Trophoblast cell (in vitro differentiated cells and primary cell): Measurements from ENCODE around the gene OR13A1.
"Not testable (repeated sequence)": the region's sequence is repeated elsewhere in the genome, so short reads cannot be mapped to it uniquely, and the experiment has no call there.

ENCODE experiments used
- DNase-seq, 2 donors: peaks; one replicate each; pipeline ENCODE4 v3.0.0-alpha.2; 2016
- H2AFZ ChIP-seq: 2 replicates; pipeline ENCODE4 v1.6.1; 2013; ENCODE audit warnings: low read length, moderate library complexity, mild to moderate bottlenecking; ENCODE audit not compliant: insufficient read depth, poor library complexity
- H2AK5ac ChIP-seq: 2 replicates; pipeline ENCODE4 v1.6.1; 2013; ENCODE audit warnings: mild to moderate bottlenecking, low read length
- H2BK120ac ChIP-seq: 2 replicates; pipeline ENCODE4 v1.6.1; 2013; ENCODE audit warnings: low read length, mild to moderate bottlenecking, moderate library complexity; ENCODE audit not compliant: insufficient read depth, poor library complexity
- H2BK12ac ChIP-seq: 2 replicates; pipeline ENCODE4 v1.6.1; 2013; ENCODE audit warnings: mild to moderate bottlenecking, low read length, moderate library complexity
- H2BK5ac ChIP-seq: 2 replicates; pipeline ENCODE4 v1.6.1; 2013; ENCODE audit warnings: low read length, low read depth, moderate library complexity, mild to moderate bottlenecking; ENCODE audit not compliant: poor library complexity
- H3K14ac ChIP-seq: 2 replicates; pipeline ENCODE4 v1.6.1; 2013; ENCODE audit warnings: mild to moderate bottlenecking, low read length
- H3K18ac ChIP-seq: 2 replicates; pipeline ENCODE4 v1.6.1; 2013; ENCODE audit warnings: mild to moderate bottlenecking, low read length
- H3K23ac ChIP-seq: 2 replicates; pipeline ENCODE4 v1.6.1; 2013; ENCODE audit warnings: low read length
- H3K27ac ChIP-seq: 2 replicates; pipeline ENCODE4 v1.5.1; 2013; ENCODE audit warnings: low read depth, mild to moderate bottlenecking, inconsistent platforms, low read length, moderate library complexity
- H3K27me3 ChIP-seq: 2 replicates; pipeline ENCODE4 v1.6.1; 2013; ENCODE audit warnings: inconsistent platforms, mild to moderate bottlenecking, low read length, moderate library complexity; ENCODE audit not compliant: insufficient read depth
- H3K36me3 ChIP-seq, 2 experiments: 1 replicate in 1 of 2; 2 replicates in 1 of 2; pipeline ENCODE4 v1.6.1; 2013; ENCODE audit warnings: low read length in 2 of 2, mild to moderate bottlenecking in 2 of 2, moderate library complexity in 1 of 2; ENCODE audit not compliant: insufficient read depth in 2 of 2, control insufficient read depth in 1 of 2
- H3K4ac ChIP-seq: 2 replicates; pipeline ENCODE4 v1.6.1; 2013; ENCODE audit warnings: low read depth, mild to moderate bottlenecking, low read length, moderate library complexity
- H3K4me1 ChIP-seq, 2 experiments: 1 replicate in 1 of 2; 2 replicates in 1 of 2; pipeline ENCODE4 v1.6.1; 2013; ENCODE audit warnings: low read length in 2 of 2, mild to moderate bottlenecking in 2 of 2, moderate library complexity in 1 of 2; ENCODE audit not compliant: insufficient read depth in 2 of 2, control insufficient read depth in 1 of 2
- H3K4me2 ChIP-seq: 2 replicates; pipeline ENCODE4 v1.6.1; 2013; ENCODE audit warnings: inconsistent platforms, mild to moderate bottlenecking, low read length, moderate library complexity
- H3K4me3 ChIP-seq: 2 replicates; pipeline ENCODE4 v1.5.1; 2013; ENCODE audit warnings: mild to moderate bottlenecking, low read depth, low read length, inconsistent platforms
- H3K79me1 ChIP-seq: one replicate; pipeline ENCODE4 v1.6.1; 2013; ENCODE audit warnings: low read length
- H3K79me2 ChIP-seq: 2 replicates; pipeline ENCODE4 v1.6.1; 2013; ENCODE audit warnings: low read length, mild to moderate bottlenecking; ENCODE audit not compliant: control insufficient read depth, insufficient read depth, poor library complexity
- H3K9ac ChIP-seq: 2 replicates; pipeline ENCODE4 v1.6.1; 2013; ENCODE audit warnings: mild to moderate bottlenecking, low read length
- H3K9me3 ChIP-seq: 2 replicates; pipeline ENCODE4 v1.6.1; 2013; ENCODE audit warnings: low read depth, mild to moderate bottlenecking, control low read depth, inconsistent platforms, low read length; ENCODE audit not compliant: insufficient read depth
- H4K12ac ChIP-seq: 2 replicates; pipeline ENCODE4 v1.6.1; 2013; ENCODE audit warnings: low read depth, mild to moderate bottlenecking, low read length, moderate library complexity
- H4K8ac ChIP-seq: 2 replicates; pipeline ENCODE4 v1.6.1; 2013; ENCODE audit warnings: low read depth, mild to moderate bottlenecking, low read length, moderate library complexity
- H4K91ac ChIP-seq: one replicate; pipeline ENCODE4 v1.6.1; 2013; ENCODE audit warnings: low read depth, mild to moderate bottlenecking, low read length, moderate library complexity
- WGBS: extraction: QIAGEN DNeasy Blood & Tissue Kit; methylation state at CpG from one replicate; pipeline ENCODE4 v1.1.7; 2013; ENCODE audit warnings: missing lambda C conversion rate; ENCODE audit not compliant: insufficient read length, insufficient coverage; ENCODE audit errors: extremely low coverage; 5-methylcytosine and 5-hydroxymethylcytosine counted together

OR13A1 gene

DNA sequence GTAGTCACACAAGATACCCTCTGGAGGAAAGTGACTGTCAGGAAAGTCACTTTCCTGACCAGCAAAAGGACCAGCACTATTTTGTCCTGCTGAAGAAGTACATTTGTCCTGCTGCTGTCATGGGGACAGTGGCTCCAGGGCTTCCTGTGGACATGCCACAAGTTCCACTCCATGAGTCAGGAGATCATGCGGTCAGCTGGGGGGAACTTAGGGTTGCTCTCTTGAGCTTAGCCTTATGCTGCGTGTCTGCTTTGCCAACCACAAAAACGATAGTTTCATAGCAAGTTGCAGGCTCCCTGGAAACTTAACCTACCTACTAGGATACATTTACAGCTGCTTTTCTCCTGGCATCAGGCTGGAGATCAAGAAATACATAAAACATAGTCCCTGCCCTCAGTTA, 38.9 kb upstream of the OR13A1 start:
- H3K4me3 ChIP-seq = no peak overlapping the region
- peak; percentile 80 to 86 for DNase-seq
- no peak overlapping the region for H3K4ac ChIP-seq
- no peak overlapping the region for H2BK120ac ChIP-seq
- no peak overlapping the region for H4K91ac ChIP-seq
- H2BK12ac ChIP-seq = no peak overlapping the region
- no peak overlapping the region for H2BK5ac ChIP-seq
- H4K12ac ChIP-seq = no peak overlapping the region
- WGBS = no CpG with 5 or more reads among the region's 3 CpGs
- no peak overlapping the region for H2AFZ ChIP-seq
- no peak overlapping the region for H3K23ac ChIP-seq
- no peaks in the 10 kb centered on the region for H3K4me1 ChIP-seq
- no peak overlapping the region for H3K9ac ChIP-seq
- no peaks in the 10 kb centered on the region for H3K79me1 ChIP-seq
- no peak overlapping the region for H4K8ac ChIP-seq
- no peak overlapping the region for H3K18ac ChIP-seq
- no peaks in the 10 kb centered on the region for H3K36me3 ChIP-seq
- no peak overlapping the region for H3K14ac ChIP-seq
- no peaks in the 10 kb centered on the region for H3K79me2 ChIP-seq
- no peak overlapping the region for H3K4me2 ChIP-seq
- H3K9me3 ChIP-seq = no peaks in the 10 kb centered on the region
- no peak overlapping the region for H2AK5ac ChIP-seq
- H3K27ac ChIP-seq = no peak overlapping the region
- H3K27me3 ChIP-seq = no peaks in the 10 kb centered on the region

DNA sequence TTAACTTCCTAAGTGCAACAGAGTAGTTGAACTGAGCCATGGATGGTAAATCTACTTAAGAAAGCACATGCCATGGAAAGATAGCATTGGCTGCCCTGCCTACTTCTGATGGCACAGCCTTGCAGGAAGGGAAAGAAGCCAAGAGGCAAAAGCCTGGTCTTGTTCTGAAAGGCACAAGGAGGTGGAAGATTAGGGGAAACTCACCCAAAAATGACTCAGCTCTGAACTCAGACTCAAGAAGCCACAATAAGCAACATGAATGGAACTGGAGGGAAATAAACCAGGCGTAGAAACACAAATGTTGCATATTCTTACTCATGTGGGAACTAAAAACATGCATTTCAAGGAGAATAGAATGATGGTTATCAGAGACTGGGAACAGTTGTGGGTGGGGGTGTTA, 37.8 kb upstream of the OR13A1 start:
- Histone ChIP-seq H3K79me2 (no peaks in the 10 kb centered on the region), H3K27me3 (no peaks in the 10 kb centered on the region), H2AK5ac (no peak overlapping the region), H3K14ac (no peak overlapping the region), H3K4me1 (no peaks in the 10 kb centered on the region), H4K12ac (no peak overlapping the region), H2AFZ (no peak overlapping the region), H3K9ac (no peak overlapping the region), H3K9me3 (peaks cover 3% of the 10 kb centered on the region), H3K4me2 (no peak overlapping the region), H3K23ac (no peak overlapping the region), H4K8ac (no peak overlapping the region), H3K18ac (no peak overlapping the region), H4K91ac (no peak overlapping the region), H2BK12ac (no peak overlapping the region), H3K4ac (no peak overlapping the region), H2BK120ac (no peak overlapping the region), H3K79me1 (no peaks in the 10 kb centered on the region), H2BK5ac (no peak overlapping the region), H3K4me3 (no peak overlapping the region), H3K36me3 (no peaks in the 10 kb centered on the region), H3K27ac (no peak overlapping the region)
- DNase-seq = no peak
- WGBS = no CpG with 5 or more reads among the region's 1 CpG

DNA sequence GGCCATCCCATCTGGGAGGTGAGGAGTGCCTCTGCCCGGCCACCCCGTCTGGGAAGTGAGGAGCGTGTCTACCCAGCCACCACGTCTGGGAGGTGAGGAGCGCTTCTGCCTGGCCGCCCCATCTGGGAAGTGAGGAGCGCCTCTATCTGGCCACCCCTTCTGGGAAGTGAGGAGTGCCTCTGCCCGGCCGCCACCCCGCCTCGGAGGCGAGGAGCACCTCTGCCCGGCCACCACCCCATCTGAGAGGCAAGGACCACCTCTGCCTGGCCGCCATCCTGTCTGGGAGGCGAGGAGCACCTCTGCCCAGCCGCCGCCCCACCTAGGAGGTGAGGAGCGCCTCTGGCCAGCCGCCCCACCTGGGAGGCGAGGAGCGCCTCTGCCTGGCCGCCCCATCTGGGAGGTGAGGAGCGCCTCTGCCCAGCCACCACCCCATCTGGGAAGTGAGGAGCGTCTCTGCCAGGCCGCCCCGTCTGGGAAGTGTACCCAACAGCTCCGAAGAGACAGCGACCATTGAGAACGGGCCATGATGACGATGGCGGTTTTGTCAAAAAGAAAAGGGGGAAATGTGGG, 32.9 kb upstream of the OR13A1 start:
- H3K9me3 ChIP-seq = peaks cover 23% of the 10 kb centered on the region
- H3K27ac ChIP-seq, H3K9ac ChIP-seq, H4K8ac ChIP-seq, H3K4me1 ChIP-seq, H3K4ac ChIP-seq, H2BK12ac ChIP-seq, H4K91ac ChIP-seq, H3K23ac ChIP-seq, H3K4me3 ChIP-seq, H2BK5ac ChIP-seq, H2AFZ ChIP-seq, H3K79me2 ChIP-seq, DNase-seq, H3K27me3 ChIP-seq, H2BK120ac ChIP-seq, H3K4me2 ChIP-seq, H3K14ac ChIP-seq, H2AK5ac ChIP-seq, H4K12ac ChIP-seq, H3K18ac ChIP-seq, H3K36me3 ChIP-seq, H3K79me1 ChIP-seq: not testable (repeated sequence)
- WGBS = no CpG with 5 or more reads among the region's 31 CpGs

DNA sequence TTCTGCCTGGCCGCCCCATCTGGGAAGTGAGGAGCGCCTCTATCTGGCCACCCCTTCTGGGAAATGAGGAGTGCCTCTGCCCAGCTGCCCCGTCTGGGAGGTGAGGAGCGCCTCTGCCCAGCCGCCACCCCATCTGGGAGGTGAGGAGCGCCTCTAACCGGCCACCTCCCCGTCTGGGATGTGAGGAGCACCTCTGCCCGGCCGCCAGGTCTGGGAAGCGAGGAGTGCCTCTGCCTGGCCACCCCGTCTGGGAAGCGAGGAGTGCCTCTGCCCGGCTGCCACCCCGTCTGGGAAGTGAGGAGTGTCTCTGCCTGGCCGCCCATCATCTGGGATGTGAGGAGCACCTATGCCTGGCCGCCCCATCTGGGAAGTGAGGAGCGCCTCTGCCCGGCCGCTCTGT, 32.1 kb upstream of the OR13A1 start:
- not testable (repeated sequence) for H4K8ac ChIP-seq, H3K4me3 ChIP-seq, H3K4ac ChIP-seq, H2BK120ac ChIP-seq, H3K4me2 ChIP-seq, H4K12ac ChIP-seq, H3K79me1 ChIP-seq, H4K91ac ChIP-seq, H3K14ac ChIP-seq, H3K27me3 ChIP-seq, H3K36me3 ChIP-seq, H3K23ac ChIP-seq, H3K79me2 ChIP-seq, H3K4me1 ChIP-seq, H2AK5ac ChIP-seq, DNase-seq, H3K27ac ChIP-seq, H2BK5ac ChIP-seq, H2BK12ac ChIP-seq, H2AFZ ChIP-seq, H3K18ac ChIP-seq, H3K9ac ChIP-seq
- H3K9me3 ChIP-seq = peaks cover 23% of the 10 kb centered on the region
- no CpG with 5 or more reads among the region's 20 CpGs for WGBS
